ENCODE measurements around the gene QSOX2. TPM values are rescaled to one million over a fixed set of nuclear protein-coding genes. Genes with fewer than 3 reads are reported as not detected.

The QSOX2 gene
- total RNA-seq, 1 donor from 2014 or later: 24.9 TPM

DNA sequence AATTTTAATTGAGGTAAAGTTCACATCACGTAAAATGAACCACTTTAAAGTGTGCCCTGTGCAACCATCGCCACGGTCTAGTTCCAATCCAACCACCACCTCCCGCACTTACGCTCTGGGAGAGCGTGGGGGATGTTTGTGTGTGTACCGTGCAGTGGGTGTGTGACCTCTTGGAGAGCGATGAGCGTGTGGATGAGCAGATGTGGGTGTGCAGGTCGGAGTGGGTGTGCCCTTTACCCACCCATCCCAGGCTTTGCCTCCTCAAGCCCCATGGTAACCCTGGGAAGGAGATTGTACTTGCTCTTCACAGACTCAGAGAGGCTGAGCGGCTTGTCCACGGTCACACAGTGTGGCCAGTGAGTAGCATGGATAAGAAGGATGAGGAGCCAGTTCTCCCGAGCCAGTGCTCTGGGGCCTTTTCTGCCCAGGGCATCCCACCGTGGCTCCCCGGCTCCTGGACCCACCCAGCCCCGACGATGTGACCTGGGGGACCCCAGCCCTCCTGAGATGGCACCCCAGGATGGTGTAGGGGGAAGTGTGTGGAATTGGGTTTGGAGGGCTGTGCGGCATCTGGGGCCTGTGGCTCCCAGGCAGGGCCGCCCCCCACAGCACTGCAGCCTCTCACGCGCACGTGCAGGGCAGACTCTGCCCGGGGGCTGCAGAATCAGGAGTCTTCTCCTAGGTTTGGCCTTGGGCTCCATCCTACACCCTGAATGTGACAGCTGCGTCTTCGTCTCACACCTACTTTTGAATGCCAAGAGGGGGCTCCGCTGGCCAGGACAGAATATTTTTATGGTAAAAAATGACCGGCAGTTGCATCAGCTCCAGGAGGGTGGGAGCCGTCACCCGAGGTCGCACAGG lies 54.3 kb downstream of the QSOX2 start:
- Mint-ChIP-seq H3K4me1 (ENCODE audit: low read depth) (no peaks in the 10 kb centered on the region), H3K27me3 (ENCODE audit: low read depth) (peaks cover 33% of the 10 kb centered on the region), H3K9me3 (no peaks in the 10 kb centered on the region), H3K36me3 (ENCODE audit: low read depth) (no peaks in the 10 kb centered on the region), H3K4me3 (ENCODE audit: low read depth) (no peak overlapping the region), H3K27ac (no peak overlapping the region)
- intact Hi-C loops (cut with micrococcal nuclease): no loop called here
- no peak for DNase-seq (ENCODE audit: low spot score)

- intact Hi-C loops (cut with micrococcal nuclease): no loop called here
- no peak overlapping the region for H3K4me3 Mint-ChIP-seq (ENCODE audit: low read depth)
- DNase-seq (ENCODE audit: low spot score): no peak
- no peak overlapping the region for H3K27ac Mint-ChIP-seq
- no peaks in the 10 kb centered on the region for H3K9me3 Mint-ChIP-seq
- H3K4me1 Mint-ChIP-seq (ENCODE audit: low read depth): no peaks in the 10 kb centered on the region
- H3K27me3 Mint-ChIP-seq (ENCODE audit: low read depth): peaks cover 27% of the 10 kb centered on the region
- no peaks in the 10 kb centered on the region for H3K36me3 Mint-ChIP-seq (ENCODE audit: low read depth)
Observed at GRCh38 chr9:136190656-136191055, 55.0 kb downstream of the QSOX2 start.

GRCh38 chr9:136190237-136190601 lies 55.4 kb downstream of the QSOX2 start:
- H3K36me3 Mint-ChIP-seq (ENCODE audit: low read depth): no peaks in the 10 kb centered on the region
- H3K27ac Mint-ChIP-seq: no peak overlapping the region
- no peaks in the 10 kb centered on the region for H3K9me3 Mint-ChIP-seq
- H3K27me3 Mint-ChIP-seq (ENCODE audit: low read depth): peaks cover 26% of the 10 kb centered on the region
- H3K4me1 Mint-ChIP-seq (ENCODE audit: low read depth): no peaks in the 10 kb centered on the region
- no peak for DNase-seq (ENCODE audit: low spot score)
- intact Hi-C loops (cut with micrococcal nuclease): no loop called here
- no peak overlapping the region for H3K4me3 Mint-ChIP-seq (ENCODE audit: low read depth)

DNA sequence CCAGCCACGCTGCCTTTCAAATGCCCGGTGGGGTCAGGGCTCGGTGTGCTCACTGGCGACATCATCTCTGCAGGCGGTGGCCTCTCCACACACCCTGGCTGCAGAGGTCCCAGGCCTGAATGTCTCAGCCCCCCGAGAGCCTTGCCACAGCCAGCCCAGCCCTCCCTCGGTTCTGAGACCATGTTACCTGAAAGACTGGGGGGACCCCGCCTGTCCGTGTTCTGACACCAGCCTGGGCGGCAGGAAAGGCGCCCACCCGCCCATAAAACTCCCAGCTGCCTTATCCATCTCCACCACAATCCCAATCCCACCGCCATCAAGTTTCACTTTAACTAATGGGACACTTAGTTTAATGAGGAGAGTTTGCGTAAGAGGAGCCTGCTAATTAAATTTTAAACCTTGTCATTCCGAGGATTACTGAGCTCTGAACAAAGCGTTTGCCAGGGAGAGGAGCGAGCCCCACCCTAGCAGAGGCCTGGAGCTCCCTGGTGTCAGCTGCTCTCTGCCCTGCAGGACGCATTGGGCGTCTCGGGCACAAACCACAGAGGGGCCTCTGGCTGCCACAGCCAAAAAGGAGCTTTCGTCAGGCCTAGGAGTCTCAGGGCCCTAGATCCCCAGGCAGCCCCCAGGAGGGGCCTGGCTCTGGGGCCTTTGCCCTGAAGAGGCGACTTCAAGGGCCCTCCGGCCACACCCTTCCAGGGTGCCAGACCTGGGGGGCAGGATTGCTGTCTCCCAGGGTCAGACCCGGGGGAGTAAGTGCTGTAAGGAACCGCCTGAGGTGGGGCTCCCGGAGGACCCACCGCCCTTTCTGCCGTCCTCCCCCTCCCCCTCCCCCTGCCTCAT lies 56.0 kb downstream of the QSOX2 start:
- intact Hi-C loops (cut with micrococcal nuclease): no loop called here
- Mint-ChIP-seq H3K36me3 (ENCODE audit: low read depth) (no peaks in the 10 kb centered on the region), H3K27ac (no peak overlapping the region), H3K4me1 (ENCODE audit: low read depth) (no peaks in the 10 kb centered on the region), H3K27me3 (ENCODE audit: low read depth) (peaks cover 26% of the 10 kb centered on the region), H3K9me3 (no peaks in the 10 kb centered on the region), H3K4me3 (ENCODE audit: low read depth) (no peak overlapping the region)
- DNase-seq (ENCODE audit: low spot score): no peak

- intact Hi-C loops (cut with micrococcal nuclease): no loop called here
- DNase-seq (ENCODE audit: low spot score): no peak
- Mint-ChIP-seq H3K9me3 (no peaks in the 10 kb centered on the region), H3K27me3 (ENCODE audit: low read depth) (peaks cover 24% of the 10 kb centered on the region), H3K27ac (no peak overlapping the region), H3K36me3 (ENCODE audit: low read depth) (no peaks in the 10 kb centered on the region), H3K4me3 (ENCODE audit: low read depth) (no peak overlapping the region), H3K4me1 (ENCODE audit: low read depth) (no peaks in the 10 kb centered on the region)
Observed at GRCh38 chr9:136187683-136188586, 57.7 kb downstream of the QSOX2 start.

- Mint-ChIP-seq H3K36me3 (ENCODE audit: low read depth) (no peaks in the 10 kb centered on the region), H3K4me1 (ENCODE audit: low read depth) (no peaks in the 10 kb centered on the region), H3K27me3 (ENCODE audit: low read depth) (peaks cover 24% of the 10 kb centered on the region), H3K9me3 (no peaks in the 10 kb centered on the region), H3K4me3 (ENCODE audit: low read depth) (no peak overlapping the region), H3K27ac (no peak overlapping the region)
- intact Hi-C loops (cut with micrococcal nuclease): no loop called here
- no peak for DNase-seq (ENCODE audit: low spot score)
Observed at GRCh38 chr9:136187197-136187596, 58.4 kb downstream of the QSOX2 start.

GRCh38 chr9:136186386-136186785 lies 59.2 kb downstream of the QSOX2 start:
- intact Hi-C loops (cut with micrococcal nuclease): no loop called here
- H3K27me3 Mint-ChIP-seq (ENCODE audit: low read depth): peaks cover 18% of the 10 kb centered on the region
- no peak overlapping the region for H3K27ac Mint-ChIP-seq
- no peak overlapping the region for H3K4me3 Mint-ChIP-seq (ENCODE audit: low read depth)
- H3K9me3 Mint-ChIP-seq: no peaks in the 10 kb centered on the region
- DNase-seq (ENCODE audit: low spot score): no peak
- no peaks in the 10 kb centered on the region for H3K4me1 Mint-ChIP-seq (ENCODE audit: low read depth)
- H3K36me3 Mint-ChIP-seq (ENCODE audit: low read depth): no peaks in the 10 kb centered on the region

- Mint-ChIP-seq H3K36me3 (ENCODE audit: low read depth) (no peaks in the 10 kb centered on the region), H3K9me3 (no peaks in the 10 kb centered on the region), H3K27me3 (ENCODE audit: low read depth) (peaks cover 12% of the 10 kb centered on the region), H3K27ac (no peak overlapping the region), H3K4me3 (ENCODE audit: low read depth) (no peak overlapping the region), H3K4me1 (ENCODE audit: low read depth) (no peaks in the 10 kb centered on the region)
- DNase-seq (ENCODE audit: low spot score): no peak
- intact Hi-C loops (cut with micrococcal nuclease): no loop called here
Observed at GRCh38 chr9:136185596-136186366, 59.8 kb downstream of the QSOX2 start.

DNA sequence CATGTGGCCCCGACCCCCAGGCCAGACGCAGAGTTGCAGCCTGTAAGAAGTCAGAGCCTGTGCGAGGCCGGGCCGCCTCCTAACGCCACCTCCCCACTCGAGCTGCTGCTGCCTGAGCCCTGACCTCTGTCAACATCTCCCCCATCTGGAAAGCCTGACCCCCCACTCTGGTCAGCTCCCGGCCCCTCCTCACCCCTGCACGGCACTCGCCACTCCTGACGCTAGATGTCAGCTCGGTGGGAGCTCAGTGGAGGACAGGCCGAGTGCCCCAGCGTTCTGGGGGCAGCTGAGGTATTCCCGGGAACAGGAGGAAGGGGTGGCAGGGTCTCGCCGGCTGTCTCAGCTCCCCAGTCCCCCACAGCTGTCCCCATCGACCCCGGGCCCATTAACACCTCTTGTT lies 60.5 kb downstream of the QSOX2 start:
- Mint-ChIP-seq H3K27me3 (ENCODE audit: low read depth) (peaks cover 6% of the 10 kb centered on the region), H3K4me3 (ENCODE audit: low read depth) (no peak overlapping the region), H3K27ac (no peak overlapping the region), H3K4me1 (ENCODE audit: low read depth) (no peaks in the 10 kb centered on the region), H3K36me3 (ENCODE audit: low read depth) (no peaks in the 10 kb centered on the region), H3K9me3 (no peaks in the 10 kb centered on the region)
- DNase-seq (ENCODE audit: low spot score): no peak
- intact Hi-C loops (cut with micrococcal nuclease): no loop called here

DNA sequence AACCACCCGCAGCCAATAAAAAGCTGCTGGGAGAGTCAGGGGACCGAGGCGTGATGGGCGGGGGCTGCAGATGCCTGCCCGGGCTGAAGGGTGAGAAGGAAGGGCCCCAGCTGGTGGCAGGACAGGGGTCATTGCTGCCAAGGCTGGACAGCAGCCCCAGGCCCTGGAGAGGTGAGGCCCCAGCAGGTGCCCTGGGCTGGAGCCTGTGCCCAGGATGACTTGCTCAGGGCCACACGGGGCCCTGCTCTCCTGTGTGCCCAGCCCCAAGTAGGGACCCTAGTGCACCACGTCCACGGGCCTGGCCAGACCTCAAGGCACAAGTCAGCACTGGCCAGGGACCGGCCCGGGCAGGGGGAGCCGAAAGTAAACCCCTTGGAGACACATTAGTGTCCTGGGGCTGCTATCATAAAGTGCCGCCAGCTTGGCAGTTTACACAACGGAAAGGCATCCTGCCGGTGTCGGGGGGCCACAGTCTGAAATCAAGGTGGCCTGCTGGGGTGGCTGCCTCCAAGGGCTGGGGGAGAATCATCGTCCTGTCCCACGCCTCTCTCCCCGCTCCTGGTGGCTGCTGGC lies 62.7 kb downstream of the QSOX2 start:
- intact Hi-C loops (cut with micrococcal nuclease): no loop called here
- H3K4me3 Mint-ChIP-seq (ENCODE audit: low read depth): no peak overlapping the region
- H3K36me3 Mint-ChIP-seq (ENCODE audit: low read depth): no peaks in the 10 kb centered on the region
- peaks cover 6% of the 10 kb centered on the region for H3K27me3 Mint-ChIP-seq (ENCODE audit: low read depth)
- no peaks in the 10 kb centered on the region for H3K4me1 Mint-ChIP-seq (ENCODE audit: low read depth)
- no peak overlapping the region for H3K27ac Mint-ChIP-seq
- DNase-seq (ENCODE audit: low spot score): no peak
- no peaks in the 10 kb centered on the region for H3K9me3 Mint-ChIP-seq

GRCh38 chr9:136182420-136182787 lies 63.2 kb downstream of the QSOX2 start:
- intact Hi-C loops (cut with micrococcal nuclease): no loop called here
- Mint-ChIP-seq H3K36me3 (ENCODE audit: low read depth) (no peaks in the 10 kb centered on the region), H3K27ac (no peak overlapping the region), H3K4me3 (ENCODE audit: low read depth) (no peak overlapping the region), H3K4me1 (ENCODE audit: low read depth) (no peaks in the 10 kb centered on the region), H3K9me3 (no peaks in the 10 kb centered on the region), H3K27me3 (ENCODE audit: low read depth) (peaks cover 6% of the 10 kb centered on the region)
- DNase-seq (ENCODE audit: low spot score): no peak
